Suprapubic skin (tissue), 3 donors: ENCODE results near the gene CENPO.

Experiments used
- CTCF ChIP-seq, 2 donors: fragments of 200-600 bp in 1 of 2; fragments of 450-650 bp in 1 of 2; sonication (generic) in 1 of 2; IDR thresholded peaks; one replicate each; pipeline ENCODE4 v1.5.1; 2016 to 2019; ENCODE audit warnings: antibody characterized with exemption in 2 of 2, mild to moderate bottlenecking in 1 of 2, moderate library complexity in 1 of 2
- POLR2A ChIP-seq, 2 donors: fragments of 450-650 bp; IDR thresholded peaks; one replicate each; pipeline ENCODE4 v1.6.1; 2017; ENCODE audit warnings: antibody characterized with exemption in 2 of 2, mild to moderate bottlenecking in 2 of 2, moderate library complexity in 2 of 2

GRCh38 chr2:24855726-24856125 lies 62.5 kb downstream of the CENPO start:
- TF ChIP-seq CTCF (IDR thresholded peaks at IDR 0.05) (no peak), POLR2A (IDR thresholded peaks at IDR 0.05) (no peak)
